Stimulated activated memory B cell treated with anti-CD40 and anti-IgM and Interleukin-4, amounts not matched to agents 10 μg/mL and 1 μg/mL and 100 μg/mL, for 72 hours (primary cell): ENCODE results near the gene C2CD5.

ENCODE experiments used
- ATAC-seq: fragments of 150-1000 bp; cut with Tn5 transposase; 2 replicates; pipeline ENCODE4 v1.10.0; 2021
- H3K27ac Mint-ChIP-seq: one replicate; pipeline ENCODE4 v1.8.0; 2022; ENCODE audit warnings: mild to moderate bottlenecking, mixed read lengths
- H3K27me3 Mint-ChIP-seq: one replicate; pipeline ENCODE4 v1.8.0; 2022; ENCODE audit warnings: mixed read lengths
- H3K36me3 Mint-ChIP-seq: one replicate; pipeline ENCODE4 v1.8.0; 2022; ENCODE audit warnings: mixed read lengths
- H3K4me1 Mint-ChIP-seq: one replicate; pipeline ENCODE4 v1.8.0; 2022; ENCODE audit warnings: mixed read lengths
- H3K4me3 Mint-ChIP-seq: one replicate; pipeline ENCODE4 v1.8.0; 2022; ENCODE audit warnings: mild to moderate bottlenecking, moderate library complexity, mixed read lengths
- H3K9me3 Mint-ChIP-seq: one replicate; pipeline ENCODE4 v1.8.0; 2022; ENCODE audit warnings: mixed read lengths

Gene C2CD5

DNA sequence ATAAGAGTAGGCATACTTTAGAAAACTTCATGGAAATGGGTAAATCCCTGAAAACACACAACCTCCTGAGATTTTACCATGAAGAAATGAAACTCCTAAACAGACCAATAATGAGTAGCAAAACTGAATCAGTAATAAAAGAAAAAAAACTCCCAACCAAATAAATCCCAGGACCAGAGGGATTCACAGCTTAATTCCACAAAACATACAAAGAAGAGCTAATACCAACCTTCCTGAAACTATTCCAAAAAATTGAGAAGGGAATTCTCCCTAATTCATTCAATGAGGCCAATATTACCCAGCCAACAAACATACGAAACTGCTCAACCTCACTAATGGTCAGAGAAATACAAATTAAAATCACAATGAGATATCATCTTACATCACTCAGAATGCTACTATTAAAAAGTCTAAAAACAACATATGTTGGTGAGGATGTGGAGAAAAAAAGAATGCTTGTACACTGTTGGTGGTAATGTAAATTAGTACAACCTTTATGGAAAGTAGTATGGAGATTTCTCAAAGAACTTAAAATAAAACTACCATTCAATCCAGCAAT lies 112.6 kb downstream of the C2CD5 start:
- no peak overlapping the region for H3K27ac Mint-ChIP-seq
- H3K4me3 Mint-ChIP-seq: no peak overlapping the region
- H3K4me1 Mint-ChIP-seq: peaks cover 5% of the 10 kb centered on the region
- no peaks in the 10 kb centered on the region for H3K27me3 Mint-ChIP-seq
- ATAC-seq: no peak
- H3K36me3 Mint-ChIP-seq: no peaks in the 10 kb centered on the region
- H3K9me3 Mint-ChIP-seq: no peaks in the 10 kb centered on the region

- Mint-ChIP-seq H3K4me1 (peaks cover 4% of the 10 kb centered on the region), H3K36me3 (no peaks in the 10 kb centered on the region), H3K27me3 (no peaks in the 10 kb centered on the region), H3K9me3 (no peaks in the 10 kb centered on the region), H3K27ac (no peak overlapping the region), H3K4me3 (no peak overlapping the region)
- no peak for ATAC-seq
Measured at GRCh38 chr12:22416801-22417200, 127.5 kb downstream of the C2CD5 start.

- H3K27me3 Mint-ChIP-seq: no peaks in the 10 kb centered on the region
- no peaks in the 10 kb centered on the region for H3K36me3 Mint-ChIP-seq
- no peak overlapping the region for H3K4me3 Mint-ChIP-seq
- no peaks in the 10 kb centered on the region for H3K9me3 Mint-ChIP-seq
- no peak for ATAC-seq
- H3K4me1 Mint-ChIP-seq: peaks cover 4% of the 10 kb centered on the region
- H3K27ac Mint-ChIP-seq: no peak overlapping the region
Measured at GRCh38 chr12:22415342-22416309, 128.7 kb downstream of the C2CD5 start.

GRCh38 chr12:22414742-22415141 lies 129.6 kb downstream of the C2CD5 start:
- Mint-ChIP-seq H3K4me1 (peaks cover 4% of the 10 kb centered on the region), H3K9me3 (no peaks in the 10 kb centered on the region), H3K27ac (no peak overlapping the region), H3K4me3 (no peak overlapping the region), H3K36me3 (no peaks in the 10 kb centered on the region), H3K27me3 (no peaks in the 10 kb centered on the region)
- no peak for ATAC-seq

- Mint-ChIP-seq H3K27ac (no peak overlapping the region), H3K9me3 (no peaks in the 10 kb centered on the region), H3K27me3 (no peaks in the 10 kb centered on the region), H3K4me1 (peaks cover 4% of the 10 kb centered on the region), H3K4me3 (no peak overlapping the region), H3K36me3 (no peaks in the 10 kb centered on the region)
- no peak for ATAC-seq
Measured at GRCh38 chr12:22413592-22413991, 130.8 kb downstream of the C2CD5 start.

GRCh38 chr12:22412581-22412980 lies 131.8 kb downstream of the C2CD5 start:
- Mint-ChIP-seq H3K27me3 (no peaks in the 10 kb centered on the region), H3K9me3 (no peaks in the 10 kb centered on the region), H3K36me3 (no peaks in the 10 kb centered on the region), H3K4me3 (no peak overlapping the region), H3K27ac (no peak overlapping the region), H3K4me1 (peaks cover 4% of the 10 kb centered on the region)
- ATAC-seq: no peak

DNA sequence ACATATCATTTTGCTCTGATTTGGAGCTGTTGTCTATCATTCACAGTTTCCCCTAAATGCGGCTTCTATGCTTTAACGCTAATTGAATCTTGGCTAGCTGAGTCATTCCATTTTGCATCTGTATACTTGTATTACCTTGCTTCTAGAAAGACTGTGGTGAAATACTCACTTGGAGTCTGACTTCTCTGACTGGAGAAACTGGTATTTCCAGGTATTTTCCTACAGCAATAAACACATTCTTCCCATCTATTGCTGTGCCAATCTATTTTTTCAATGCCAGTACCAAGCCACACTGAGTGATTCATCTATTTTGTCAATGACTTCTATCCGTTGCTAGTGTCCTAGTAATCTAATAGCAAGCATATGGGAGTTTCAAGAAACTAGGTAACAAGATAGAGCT lies 133.9 kb downstream of the C2CD5 start:
- ATAC-seq: no peak

DNA sequence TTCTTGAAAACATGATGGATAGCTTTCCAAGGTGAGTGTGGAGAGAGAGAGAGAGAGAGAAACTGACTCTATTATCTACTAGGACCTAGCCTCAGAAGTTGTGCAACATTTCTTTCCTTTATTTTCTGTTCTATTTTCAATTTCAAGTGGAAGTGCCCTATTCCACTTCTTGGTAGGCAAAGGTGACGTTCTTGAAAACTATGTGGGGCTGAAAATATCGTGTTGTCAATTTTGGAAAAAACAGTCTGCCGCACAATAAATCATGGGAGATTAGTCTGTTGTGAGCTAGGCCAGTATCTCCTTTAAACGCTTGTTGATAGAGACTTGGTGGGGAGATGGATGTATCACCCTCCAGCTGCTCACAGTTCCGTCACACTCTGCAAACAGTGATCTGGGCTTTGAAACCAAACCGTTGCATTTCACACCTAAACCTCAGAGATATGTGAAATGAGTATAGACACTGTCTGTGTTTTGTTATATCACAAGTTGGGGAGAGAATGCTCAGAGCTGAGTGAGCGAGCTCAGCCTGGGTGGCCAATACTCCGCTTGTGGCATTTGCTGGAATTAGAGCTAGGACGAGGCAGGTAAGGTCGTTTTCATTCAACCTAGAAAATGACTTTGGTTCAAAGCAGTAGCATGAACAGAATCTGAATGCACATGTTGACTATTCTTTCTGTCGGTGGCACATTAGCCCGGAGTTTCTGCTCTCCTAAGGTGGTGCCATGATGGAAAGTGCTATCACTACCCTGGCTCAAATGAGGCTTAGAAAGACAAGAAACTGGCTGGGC lies 134.8 kb downstream of the C2CD5 start:
- peak; percentile 12 for ATAC-seq
- Mint-ChIP-seq H3K4me3 (no peak overlapping the region), H3K27ac (no peak overlapping the region), H3K9me3 (no peaks in the 10 kb centered on the region), H3K27me3 (no peaks in the 10 kb centered on the region), H3K4me1 (no peaks in the 10 kb centered on the region), H3K36me3 (no peaks in the 10 kb centered on the region)

More for the DNA sequence above, 133.9 kb downstream of the C2CD5 start:
- Mint-ChIP-seq H3K36me3 (no peaks in the 10 kb centered on the region), H3K4me1 (peaks cover under 1% of the 10 kb centered on the region), H3K4me3 (no peak overlapping the region), H3K27me3 (no peaks in the 10 kb centered on the region), H3K9me3 (no peaks in the 10 kb centered on the region), H3K27ac (no peak overlapping the region)

DNA sequence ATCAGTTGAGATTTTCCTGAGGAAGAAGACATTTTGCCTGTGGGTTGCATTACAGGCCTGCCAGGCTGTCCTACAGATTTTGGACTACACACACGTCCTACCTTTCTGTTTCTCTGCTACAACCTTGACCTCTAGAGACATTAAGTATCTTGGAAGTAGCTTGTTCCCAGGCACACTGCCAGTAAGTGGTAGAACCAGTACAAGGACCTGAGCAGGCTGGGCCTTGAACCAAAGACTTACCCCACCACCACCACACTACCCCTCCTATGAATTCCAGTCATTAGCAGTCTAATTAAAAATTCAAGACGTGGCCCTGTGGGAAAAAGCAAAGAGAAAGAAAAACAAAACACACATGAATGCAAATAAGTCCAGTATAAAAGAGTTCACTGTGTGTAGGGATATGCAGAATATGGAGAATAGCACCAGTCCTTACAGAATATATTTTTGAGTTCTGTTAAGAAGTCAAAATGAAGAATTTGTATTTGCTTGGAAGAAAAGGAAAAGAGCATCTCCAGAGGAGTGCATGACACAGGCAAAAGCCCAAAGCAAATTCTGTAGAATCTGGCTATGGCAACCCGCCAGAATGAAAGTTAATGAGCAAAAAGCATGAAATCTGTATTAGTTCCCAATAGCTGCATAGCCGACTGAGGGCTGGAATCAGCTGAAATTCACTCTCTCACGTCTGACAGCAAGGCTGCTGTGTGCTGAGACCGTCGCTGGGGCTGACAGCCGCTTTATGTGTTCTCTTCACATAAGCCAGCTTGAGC lies 135.5 kb downstream of the C2CD5 start:
- Mint-ChIP-seq H3K27ac (no peak overlapping the region), H3K9me3 (no peaks in the 10 kb centered on the region), H3K4me1 (no peaks in the 10 kb centered on the region), H3K36me3 (no peaks in the 10 kb centered on the region), H3K4me3 (no peak overlapping the region), H3K27me3 (no peaks in the 10 kb centered on the region)
- no peak for ATAC-seq

DNA sequence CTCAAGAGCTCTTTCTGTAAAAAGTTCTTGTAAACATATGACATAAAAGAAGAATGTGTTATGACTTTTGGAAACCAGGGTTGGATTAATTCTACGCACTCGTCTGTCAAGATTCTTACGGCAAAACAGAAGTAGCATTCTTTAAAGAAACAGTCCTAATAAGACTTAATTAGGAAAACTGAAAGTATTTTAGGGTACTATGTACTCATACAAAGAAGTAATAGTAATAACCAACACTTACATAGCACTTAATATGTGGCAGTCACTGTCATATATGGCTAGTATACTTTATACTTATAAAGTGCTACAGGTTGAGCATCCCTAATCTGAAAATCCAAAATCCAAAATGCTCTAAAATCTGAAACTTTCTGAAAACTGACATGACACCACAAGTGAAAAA lies 136.9 kb downstream of the C2CD5 start:
- no peak for ATAC-seq
- H3K36me3 Mint-ChIP-seq: no peaks in the 10 kb centered on the region
- H3K9me3 Mint-ChIP-seq: peaks cover 2% of the 10 kb centered on the region
- H3K4me3 Mint-ChIP-seq: no peak overlapping the region
- H3K27ac Mint-ChIP-seq: no peak overlapping the region
- H3K4me1 Mint-ChIP-seq: no peaks in the 10 kb centered on the region
- no peaks in the 10 kb centered on the region for H3K27me3 Mint-ChIP-seq

DNA sequence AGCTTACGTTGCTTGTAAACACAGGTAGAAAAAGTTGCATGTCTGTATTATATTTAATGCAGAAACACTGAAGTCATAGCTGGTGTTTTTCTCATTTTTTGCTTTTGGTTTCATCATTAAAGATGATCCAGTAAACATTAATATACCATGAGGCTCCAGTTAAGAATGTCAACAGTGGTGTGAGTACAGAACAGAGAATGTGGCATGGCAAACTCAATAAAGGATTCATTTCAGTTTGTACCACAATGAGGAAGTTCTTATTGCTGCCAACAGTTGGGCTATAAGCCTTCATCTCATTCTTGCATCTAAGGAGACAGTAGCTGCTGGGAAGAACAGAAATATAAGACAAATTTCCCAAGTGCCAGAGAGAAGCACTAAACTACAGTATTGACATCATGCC lies 137.7 kb downstream of the C2CD5 start:
- peaks cover 7% of the 10 kb centered on the region for H3K27me3 Mint-ChIP-seq
- no peak overlapping the region for H3K4me3 Mint-ChIP-seq
- ATAC-seq: no peak
- peaks cover 2% of the 10 kb centered on the region for H3K9me3 Mint-ChIP-seq
- no peaks in the 10 kb centered on the region for H3K4me1 Mint-ChIP-seq
- H3K27ac Mint-ChIP-seq: no peak overlapping the region
- H3K36me3 Mint-ChIP-seq: no peaks in the 10 kb centered on the region

DNA sequence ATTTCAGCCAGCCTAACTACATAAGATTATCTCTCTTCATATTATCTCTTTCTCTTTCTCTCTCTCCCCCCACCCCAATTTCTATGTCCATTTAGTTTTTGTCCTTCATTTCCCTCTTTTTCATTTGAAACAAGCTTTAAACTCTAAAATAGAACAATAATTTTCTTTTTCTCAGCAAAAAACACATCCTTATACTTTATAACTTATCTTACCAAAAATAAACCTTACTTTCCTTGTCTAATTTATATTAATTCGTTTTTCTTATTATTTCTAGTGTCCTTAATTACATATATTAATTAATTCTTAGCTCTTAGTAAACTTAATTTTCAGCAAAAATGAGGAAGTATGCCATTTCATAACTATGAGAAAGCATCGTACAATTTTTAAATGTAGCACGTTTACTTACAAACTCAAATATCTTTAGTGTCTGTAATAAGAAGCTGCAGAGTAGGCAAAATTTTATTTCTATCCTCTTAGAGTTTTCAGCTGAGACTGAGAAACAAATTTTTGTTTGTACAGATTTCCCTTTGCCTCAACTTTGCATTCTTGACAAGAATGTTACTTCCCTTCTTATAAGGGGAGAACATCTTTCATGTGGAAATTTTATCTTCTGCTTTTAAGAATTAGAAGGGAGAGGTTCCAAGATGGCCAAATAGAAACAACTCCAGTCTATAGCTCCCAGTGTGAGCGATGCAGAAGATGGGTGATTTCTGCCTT lies 144.7 kb downstream of the C2CD5 start:
- H3K4me1 Mint-ChIP-seq: peaks cover 15% of the 10 kb centered on the region
- H3K27ac Mint-ChIP-seq: no peak overlapping the region
- peaks cover 18% of the 10 kb centered on the region for H3K27me3 Mint-ChIP-seq
- H3K9me3 Mint-ChIP-seq: peaks cover 3% of the 10 kb centered on the region
- H3K36me3 Mint-ChIP-seq: no peaks in the 10 kb centered on the region
- H3K4me3 Mint-ChIP-seq: no peak overlapping the region
- no peak for ATAC-seq
